Measurements from ENCODE around the gene SV2A. TPM values are rescaled to one million over a fixed set of nuclear protein-coding genes. Genes with fewer than 3 reads are reported as not detected.

SV2A gene
- total RNA-seq, 1 experiment from 2014 or later = 47.1 TPM

DNA sequence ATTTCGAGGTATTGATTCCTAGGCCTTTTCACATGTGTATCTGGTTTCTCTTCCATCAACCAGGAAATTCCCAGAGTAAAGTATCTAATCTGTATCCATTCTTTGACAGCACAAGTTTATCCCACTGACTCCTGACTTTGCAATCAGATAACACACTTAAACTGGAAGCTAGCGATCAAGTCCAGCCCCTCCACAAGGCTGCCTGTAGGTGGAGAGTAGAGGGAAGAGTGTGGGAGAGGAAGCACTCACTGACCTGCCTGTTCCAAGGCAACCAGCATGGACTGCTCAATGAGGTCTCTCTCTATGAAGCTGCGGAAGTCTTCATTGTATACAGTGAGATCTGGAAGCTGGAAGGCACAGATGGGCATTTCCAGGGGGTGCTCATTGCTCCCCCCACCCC is 49.4 kb upstream of the SV2A start:
- ChIA-PET CTCF (no interaction called here), POLR2A (no interaction called here)
- TF ChIP-seq CBFB (CRISPR knock-in tag; IDR thresholded peaks at IDR 0.05; ENCODE audit: low read depth) (no peak), NR1H2 (CRISPR knock-in tag; IDR thresholded peaks at IDR 0.05) (no peak), ARID4B (CRISPR knock-in tag; IDR thresholded peaks at IDR 0.05; ENCODE audit: borderline replicate concordance) (no peak), ZNF138 (CRISPR knock-in tag; conservative IDR thresholded peaks at IDR 0.05) (no peak), ZNF512 (CRISPR knock-in tag; IDR thresholded peaks at IDR 0.05; ENCODE audit: borderline replicate concordance) (no peak), KAT7 (CRISPR knock-in tag; IDR thresholded peaks at IDR 0.05; ENCODE audit: borderline replicate concordance) (no peak), FOXK1 (CRISPR knock-in tag; IDR thresholded peaks at IDR 0.05) (no peak)
- TF ChIP-seq, protein P1, sequence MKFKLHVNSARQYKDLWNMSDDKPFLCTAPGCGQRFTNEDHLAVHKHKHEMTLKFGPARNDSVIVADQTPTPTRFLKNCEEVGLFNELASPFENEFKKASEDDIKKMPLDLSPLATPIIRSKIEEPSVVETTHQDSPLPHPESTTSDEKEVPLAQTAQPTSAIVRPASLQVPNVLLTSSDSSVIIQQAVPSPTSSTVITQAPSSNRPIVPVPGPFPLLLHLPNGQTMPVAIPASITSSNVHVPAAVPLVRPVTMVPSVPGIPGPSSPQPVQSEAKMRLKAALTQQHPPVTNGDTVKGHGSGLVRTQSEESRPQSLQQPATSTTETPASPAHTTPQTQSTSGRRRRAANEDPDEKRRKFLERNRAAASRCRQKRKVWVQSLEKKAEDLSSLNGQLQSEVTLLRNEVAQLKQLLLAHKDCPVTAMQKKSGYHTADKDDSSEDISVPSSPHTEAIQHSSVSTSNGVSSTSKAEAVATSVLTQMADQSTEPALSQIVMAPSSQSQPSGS (CRISPR knock-in tag; IDR thresholded peaks at IDR 0.05; ENCODE audit: borderline replicate concordance, low read depth) = no peak
- ATAC-seq = peak; percentile 41; the same call in 1 of the 2 replicates
- Mint-ChIP-seq H3K27me3 (ENCODE audit: low read depth) (no peaks in the 10 kb centered on the region), H3K4me3 (no peak overlapping the region), H3K4me1 (no peaks in the 10 kb centered on the region), H3K27ac (no peak overlapping the region), H3K9me3 (no peaks in the 10 kb centered on the region), H3K36me3 (peaks cover 43% of the 10 kb centered on the region)
- DNase-seq (ENCODE audit: low spot score) = no peak

- ChIA-PET CTCF (interaction anchor here (1.9 kb wide), 1 partner anchor 221 kb away, joined by 6 read pairs; no protein-coding TSS in a partner anchor), POLR2A (no interaction called here)
- DNase-seq (ENCODE audit: low spot score) (no peak), ATAC-seq (no peak)
- Mint-ChIP-seq H3K4me3 (no peak overlapping the region), H3K4me1 (no peaks in the 10 kb centered on the region), H3K9me3 (no peaks in the 10 kb centered on the region), H3K36me3 (peaks cover 46% of the 10 kb centered on the region), H3K27ac (no peak overlapping the region), H3K27me3 (ENCODE audit: low read depth) (no peaks in the 10 kb centered on the region)
- no peak for TF ChIP-seq CBFB (CRISPR knock-in tag; IDR thresholded peaks at IDR 0.05; ENCODE audit: low read depth)
- TF ChIP-seq MYBL2 (CRISPR knock-in tag; IDR thresholded peaks at IDR 0.05) = no peak
- TF ChIP-seq SOX15 (CRISPR knock-in tag; IDR thresholded peaks at IDR 0.05) = no peak
Measured at GRCh38 chr1:149966405-149966804, 48.8 kb upstream of the SV2A start.

DNA sequence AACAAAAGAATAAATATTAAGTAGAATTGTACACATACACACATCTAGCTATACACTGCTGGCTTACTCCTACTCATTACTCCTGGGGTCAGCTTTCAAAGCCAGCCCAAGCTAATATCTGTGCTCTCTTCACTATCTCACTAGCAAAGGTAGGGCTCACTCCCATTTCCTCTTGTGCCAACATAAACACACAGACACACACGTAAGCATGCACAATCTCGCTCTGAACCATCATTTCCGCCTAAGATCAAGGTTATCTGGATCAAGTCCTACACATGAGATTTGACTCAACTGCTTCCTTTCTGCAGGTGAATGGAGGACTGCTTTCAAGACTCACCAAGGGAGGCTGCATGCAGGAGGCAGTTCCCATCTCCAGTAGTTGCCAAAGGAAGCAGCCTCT is 47.8 kb upstream of the SV2A start:
- Mint-ChIP-seq H3K4me3 (no peak overlapping the region), H3K36me3 (peaks cover 45% of the 10 kb centered on the region), H3K4me1 (no peaks in the 10 kb centered on the region), H3K9me3 (no peaks in the 10 kb centered on the region), H3K27me3 (ENCODE audit: low read depth) (no peaks in the 10 kb centered on the region), H3K27ac (no peak overlapping the region)
- ATAC-seq (no peak), DNase-seq (ENCODE audit: low spot score) (no peak)
- POLR2A ChIA-PET = interaction anchor here (0.7 kb wide), 1 partner anchor 11 kb away, joined by 3 read pairs; no protein-coding TSS in a partner anchor
- CTCF ChIA-PET = interaction anchor here (1.9 kb wide), 1 partner anchor 222 kb away, joined by 6 read pairs; no protein-coding TSS in a partner anchor
- TF ChIP-seq OVOL2 (CRISPR knock-in tag; IDR thresholded peaks at IDR 0.05; ENCODE audit: borderline replicate concordance) (no peak), GABPB1 (CRISPR knock-in tag; IDR thresholded peaks at IDR 0.05) (no peak), JAZF1 (CRISPR knock-in tag; IDR thresholded peaks at IDR 0.05) (no peak), FOXJ3 (CRISPR knock-in tag; IDR thresholded peaks at IDR 0.05; ENCODE audit: borderline replicate concordance) (no peak), HMGA2 (CRISPR knock-in tag; IDR thresholded peaks at IDR 0.05) (no peak), ZNF232 (CRISPR knock-in tag; IDR thresholded peaks at IDR 0.05) (no peak), TP53 (CRISPR knock-in tag; IDR thresholded peaks at IDR 0.05) (no peak), PREB (CRISPR knock-in tag; IDR thresholded peaks at IDR 0.05; ENCODE audit: borderline replicate concordance) (no peak), IRF1 (CRISPR knock-in tag; IDR thresholded peaks at IDR 0.05) (no peak)
- TF ChIP-seq, protein P2, sequence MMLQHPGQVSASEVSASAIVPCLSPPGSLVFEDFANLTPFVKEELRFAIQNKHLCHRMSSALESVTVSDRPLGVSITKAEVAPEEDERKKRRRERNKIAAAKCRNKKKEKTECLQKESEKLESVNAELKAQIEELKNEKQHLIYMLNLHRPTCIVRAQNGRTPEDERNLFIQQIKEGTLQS (CRISPR knock-in tag; conservative IDR thresholded peaks at IDR 0.05) = no peak
- TF ChIP-seq, protein P3, sequence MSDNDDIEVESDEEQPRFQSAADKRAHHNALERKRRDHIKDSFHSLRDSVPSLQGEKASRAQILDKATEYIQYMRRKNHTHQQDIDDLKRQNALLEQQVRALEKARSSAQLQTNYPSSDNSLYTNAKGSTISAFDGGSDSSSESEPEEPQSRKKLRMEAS (CRISPR knock-in tag; IDR thresholded peaks at IDR 0.05) = no peak
- TF ChIP-seq, protein P4, sequence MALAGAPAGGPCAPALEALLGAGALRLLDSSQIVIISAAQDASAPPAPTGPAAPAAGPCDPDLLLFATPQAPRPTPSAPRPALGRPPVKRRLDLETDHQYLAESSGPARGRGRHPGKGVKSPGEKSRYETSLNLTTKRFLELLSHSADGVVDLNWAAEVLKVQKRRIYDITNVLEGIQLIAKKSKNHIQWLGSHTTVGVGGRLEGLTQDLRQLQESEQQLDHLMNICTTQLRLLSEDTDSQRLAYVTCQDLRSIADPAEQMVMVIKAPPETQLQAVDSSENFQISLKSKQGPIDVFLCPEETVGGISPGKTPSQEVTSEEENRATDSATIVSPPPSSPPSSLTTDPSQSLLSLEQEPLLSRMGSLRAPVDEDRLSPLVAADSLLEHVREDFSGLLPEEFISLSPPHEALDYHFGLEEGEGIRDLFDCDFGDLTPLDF (CRISPR knock-in tag; IDR thresholded peaks at IDR 0.05) = no peak
